H7 (cell line): ENCODE data around the gene CALCOCO2. TPM values are rescaled to one million over a fixed set of nuclear protein-coding genes. Genes with fewer than 3 reads are reported as not detected.
"Not testable (repeated sequence)": the region's sequence is repeated elsewhere in the genome, so short reads cannot be mapped to it uniquely, and the experiment has no call there.

Experiments
- DNase-seq: peaks from one replicate; pipeline ENCODE4 v3.0.0; 2012
- H3K27me3 ChIP-seq: 2 replicates; pipeline ENCODE4 v1.6.0; 2011; ENCODE audit warnings: mild to moderate bottlenecking, low read length; ENCODE audit not compliant: control insufficient read depth, insufficient read depth
- H3K36me3 ChIP-seq: replicated peaks from 2 replicates; pipeline ENCODE4 v1.5.1; 2011; ENCODE audit warnings: low read length; ENCODE audit not compliant: control insufficient read depth, insufficient read depth
- H3K4me3 ChIP-seq: 2 replicates; pipeline ENCODE4 v1.5.1; 2011; ENCODE audit warnings: low read depth, mild to moderate bottlenecking, control low read depth, low read length, moderate library complexity; ENCODE audit not compliant: insufficient read depth
- total RNA-seq: library from RNA; depleted of rRNA; stranded (reverse); fragments of >200 nt; shearing (Covaris generic); gene quantifications from 2 replicates; pipeline ENCODE4 v1.2.3, GENCODE V29; 2014

The CALCOCO2 gene
- total RNA-seq, 1 experiment from 2014 or later, result 19.4 TPM

GRCh38 chr17:48843187-48843900, 12.5 kb downstream of the CALCOCO2 start:
- Histone ChIP-seq H3K4me3 (no peak overlapping the region), H3K36me3 (no peaks in the 10 kb centered on the region), H3K27me3 (no peaks in the 10 kb centered on the region)
- no peak for DNase-seq

- Histone ChIP-seq H3K36me3 (peaks cover 2% of the 10 kb centered on the region), H3K27me3 (no peaks in the 10 kb centered on the region), H3K4me3 (no peak overlapping the region)
- DNase-seq, result no peak
Measured at GRCh38 chr17:48850792-48851323, 20.0 kb downstream of the CALCOCO2 start.

GRCh38 chr17:48854774-48855476, 24.1 kb downstream of the CALCOCO2 start:
- DNase-seq, result no peak
- Histone ChIP-seq H3K36me3 (peaks cover 1% of the 10 kb centered on the region), H3K4me3 (no peak overlapping the region), H3K27me3 (no peaks in the 10 kb centered on the region)

GRCh38 chr17:48856122-48856821, 25.4 kb downstream of the CALCOCO2 start:
- Histone ChIP-seq H3K4me3 (no peak overlapping the region), H3K36me3 (peaks cover 1% of the 10 kb centered on the region), H3K27me3 (no peaks in the 10 kb centered on the region)
- no peak for DNase-seq

- Histone ChIP-seq H3K36me3 (peaks cover 1% of the 10 kb centered on the region; the same call in 1 of the 2 replicates), H3K27me3 (no peaks in the 10 kb centered on the region), H3K4me3 (no peak overlapping the region)
- DNase-seq, result peak; percentile 37
Measured at GRCh38 chr17:48860034-48860433, 29.2 kb downstream of the CALCOCO2 start.

GRCh38 chr17:48860456-48860855, 29.6 kb downstream of the CALCOCO2 start:
- Histone ChIP-seq H3K27me3 (no peaks in the 10 kb centered on the region), H3K4me3 (no peak overlapping the region), H3K36me3 (peaks cover 1% of the 10 kb centered on the region; the same call in 1 of the 2 replicates)
- no peak for DNase-seq

- Histone ChIP-seq H3K36me3 (no peaks in the 10 kb centered on the region), H3K4me3 (no peak overlapping the region), H3K27me3 (no peaks in the 10 kb centered on the region)
- DNase-seq, result no peak
Measured at GRCh38 chr17:48868916-48869500, 38.2 kb downstream of the CALCOCO2 start.

GRCh38 chr17:48869821-48870318, 39.0 kb downstream of the CALCOCO2 start:
- Histone ChIP-seq H3K4me3 (no peak overlapping the region), H3K27me3 (no peaks in the 10 kb centered on the region), H3K36me3 (no peaks in the 10 kb centered on the region)
- no peak for DNase-seq

GRCh38 chr17:48871035-48871550, 40.3 kb downstream of the CALCOCO2 start:
- H3K4me3 ChIP-seq, result no peak overlapping the region
- H3K27me3 ChIP-seq, result no peaks in the 10 kb centered on the region
- H3K36me3 ChIP-seq, result no peaks in the 10 kb centered on the region
- DNase-seq, result no peak

- no peak for DNase-seq
- H3K27me3 ChIP-seq, result no peaks in the 10 kb centered on the region
- no peak overlapping the region for H3K4me3 ChIP-seq
- no peaks in the 10 kb centered on the region for H3K36me3 ChIP-seq
Measured at GRCh38 chr17:48871551-48872351, 40.9 kb downstream of the CALCOCO2 start.

- not testable (repeated sequence) for DNase-seq, H3K4me3 ChIP-seq, H3K27me3 ChIP-seq, H3K36me3 ChIP-seq
Measured at GRCh38 chr17:48872409-48872808, 41.6 kb downstream of the CALCOCO2 start.

GRCh38 chr17:48873209-48873608, 42.4 kb downstream of the CALCOCO2 start:
- no peaks in the 10 kb centered on the region for H3K27me3 ChIP-seq
- no peak overlapping the region for H3K4me3 ChIP-seq
- no peaks in the 10 kb centered on the region for H3K36me3 ChIP-seq
- no peak for DNase-seq

- H3K4me3 ChIP-seq, result no peak overlapping the region
- H3K36me3 ChIP-seq, result no peaks in the 10 kb centered on the region
- H3K27me3 ChIP-seq, result no peaks in the 10 kb centered on the region
- no peak for DNase-seq
Measured at GRCh38 chr17:48873696-48874443, 43.0 kb downstream of the CALCOCO2 start.
